Hematopoietic multipotent progenitor cell treated with erythropoietin and hydrocortisone succinate and interleukin-3 and kit ligand, for 17 days (in vitro differentiated cells): ENCODE data around the gene RSU1.

Source experiments
- DNase-seq: peaks from one replicate; pipeline ENCODE4 v3.0.0-alpha.2; 2015; ENCODE audit warnings: low spot score

The RSU1 gene

GRCh38 chr10:16822027-16822426 is 4.8 kb upstream of the RSU1 start:
- no peak for DNase-seq

GRCh38 chr10:16820421-16820820 is 3.2 kb upstream of the RSU1 start:
- no peak for DNase-seq

- no peak for DNase-seq
These were observed 2.8 kb upstream of the RSU1 start for GRCh38 chr10:16820018-16820417.

GRCh38 chr10:16819436-16819835 is 2.2 kb upstream of the RSU1 start:
- DNase-seq: no peak

GRCh38 chr10:16819026-16819425 is 1.8 kb upstream of the RSU1 start:
- no peak for DNase-seq

GRCh38 chr10:16816830-16817124 is 447 bp downstream of the RSU1 start:
- DNase-seq: no peak

- DNase-seq: peak; percentile 47
These were observed 1.1 kb downstream of the RSU1 start for GRCh38 chr10:16816171-16816570.

GRCh38 chr10:16814012-16814411 is 3.2 kb downstream of the RSU1 start:
- peak; percentile 63 for DNase-seq

- no peak for DNase-seq
These were observed 4.5 kb downstream of the RSU1 start for GRCh38 chr10:16812676-16813075.

GRCh38 chr10:16811765-16812164 is 5.5 kb downstream of the RSU1 start:
- no peak for DNase-seq

- DNase-seq: no peak
These were observed 5.9 kb downstream of the RSU1 start for GRCh38 chr10:16811292-16811691.

GRCh38 chr10:16809074-16809718 is 8.0 kb downstream of the RSU1 start:
- peak; percentile 62 for DNase-seq

GRCh38 chr10:16804123-16804522 is 13.1 kb downstream of the RSU1 start:
- no peak for DNase-seq

- no peak for DNase-seq
These were observed 13.8 kb downstream of the RSU1 start for GRCh38 chr10:16803464-16803863.

GRCh38 chr10:16799621-16800020 is 17.6 kb downstream of the RSU1 start:
- DNase-seq: no peak

- DNase-seq: no peak
These were observed 18.7 kb downstream of the RSU1 start for GRCh38 chr10:16798571-16798970.

- no peak for DNase-seq
These were observed 21.7 kb downstream of the RSU1 start for GRCh38 chr10:16795410-16796073.

- DNase-seq: no peak
These were observed 23.2 kb downstream of the RSU1 start for GRCh38 chr10:16794005-16794404.

GRCh38 chr10:16792675-16793074 is 24.5 kb downstream of the RSU1 start:
- no peak for DNase-seq

GRCh38 chr10:16789765-16790164 is 27.5 kb downstream of the RSU1 start:
- no peak for DNase-seq

- DNase-seq: no peak
These were observed 28.0 kb downstream of the RSU1 start for GRCh38 chr10:16789261-16789660.

- DNase-seq: no peak
These were observed 28.4 kb downstream of the RSU1 start for GRCh38 chr10:16788778-16789177.

GRCh38 chr10:16788125-16788524 is 29.1 kb downstream of the RSU1 start:
- no peak for DNase-seq

- DNase-seq: no peak
These were observed 29.8 kb downstream of the RSU1 start for GRCh38 chr10:16787361-16787791.
